ENCODE measurements around the gene MCOLN1.
A peak's percentile ranks its signal among the peaks of the same experiment; 100 is the strongest.

Gene MCOLN1

GRCh38 chr19:7522072-7522922, at the start of gene MCOLN1:
MCOLN1 (plus strand) TSS chr19:7522624; CDS start chr19:7522751, 127 bp downstream.
- DNase-seq = peak; percentile 96

- no peak for DNase-seq
Measured at GRCh38 chr19:7475665-7476064, 46.8 kb upstream of the MCOLN1 start.

- no peak for DNase-seq
Measured at GRCh38 chr19:7476241-7476640, 46.2 kb upstream of the MCOLN1 start.

- no peak for DNase-seq
Measured at GRCh38 chr19:7476777-7477494, 45.5 kb upstream of the MCOLN1 start.

- no peak for DNase-seq
Measured at GRCh38 chr19:7477758-7478157, 44.7 kb upstream of the MCOLN1 start.

- no peak for DNase-seq
Measured at GRCh38 chr19:7478173-7478842, 44.1 kb upstream of the MCOLN1 start.

- DNase-seq = no peak
Measured at GRCh38 chr19:7478843-7479227, 43.6 kb upstream of the MCOLN1 start.

- no peak for DNase-seq
Measured at GRCh38 chr19:7480222-7480969, 42.0 kb upstream of the MCOLN1 start.

GRCh38 chr19:7480970-7481255, 41.5 kb upstream of the MCOLN1 start:
- no peak for DNase-seq

- DNase-seq = no peak
Measured at GRCh38 chr19:7482584-7483439, 39.6 kb upstream of the MCOLN1 start.

- DNase-seq = no peak
Measured at GRCh38 chr19:7483720-7484201, 38.7 kb upstream of the MCOLN1 start.

- DNase-seq = no peak
Measured at GRCh38 chr19:7486923-7487322, 35.5 kb upstream of the MCOLN1 start.

GRCh38 chr19:7488736-7489353, 33.6 kb upstream of the MCOLN1 start, which contains the start of gene PEX11G:
PEX11G (minus strand) TSS chr19:7489035; CDS start chr19:7489010, 25 bp downstream.
- peak; percentile 90 to 92 for DNase-seq

- no peak for DNase-seq
Measured at GRCh38 chr19:7489609-7490044, 32.8 kb upstream of the MCOLN1 start.

GRCh38 chr19:7492142-7492541, 30.3 kb upstream of the MCOLN1 start:
- no peak for DNase-seq

GRCh38 chr19:7492558-7492957, 29.9 kb upstream of the MCOLN1 start:
- no peak for DNase-seq

GRCh38 chr19:7494416-7495098, 27.9 kb upstream of the MCOLN1 start:
- DNase-seq = no peak

- no peak for DNase-seq
Measured at GRCh38 chr19:7497292-7497691, 25.1 kb upstream of the MCOLN1 start.

GRCh38 chr19:7500811-7501450, 21.5 kb upstream of the MCOLN1 start:
- peak; percentile 88 to 92 for DNase-seq

- no peak for DNase-seq
Measured at GRCh38 chr19:7502552-7502951, 19.9 kb upstream of the MCOLN1 start.

Data from NCI-H2081 (cell line).